ENCODE data around the gene GNG7.
"Not testable (repeated sequence)": the region's sequence is repeated elsewhere in the genome, so short reads cannot be mapped to it uniquely, and the experiment has no call there.

Gene GNG7

DNA sequence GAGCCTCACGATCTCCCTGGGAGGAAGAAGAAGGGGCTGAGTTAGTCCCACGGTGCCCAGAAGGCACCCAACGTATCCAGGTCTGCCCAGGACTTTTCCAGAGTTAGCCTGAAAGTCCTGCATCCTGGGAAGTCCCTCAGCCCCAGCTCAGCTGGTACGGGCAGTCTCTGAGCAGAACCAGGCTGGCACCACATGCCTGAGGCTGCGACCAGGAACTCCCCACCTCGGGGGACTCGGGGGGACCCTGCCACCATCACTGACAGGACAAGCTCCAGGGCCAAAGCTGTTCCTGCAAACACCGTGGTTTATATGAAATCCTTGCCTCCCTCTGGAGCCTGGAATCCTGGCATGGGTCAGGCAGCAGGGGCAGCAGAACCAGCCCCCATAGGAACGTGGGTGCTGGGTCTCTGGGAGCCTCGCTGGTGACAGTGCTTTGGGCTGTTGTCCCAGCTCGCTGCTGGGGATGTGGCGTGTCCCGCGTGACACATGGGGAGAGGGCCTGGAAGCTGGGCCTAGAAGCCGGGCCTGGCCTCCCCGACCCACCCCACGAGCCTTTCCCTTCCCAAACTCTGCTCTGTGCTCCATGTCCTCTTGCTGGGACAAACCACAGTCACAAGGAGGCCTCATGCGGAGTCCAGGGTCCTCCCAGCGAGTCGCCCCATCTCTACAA is 55.5 kb downstream of the GNG7 start:
- no CpG with 5 or more reads among the region's 20 CpGs for WGBS (ENCODE audit: extremely low coverage, insufficient coverage, insufficient read length)
- H3K36me3 ChIP-seq (ENCODE audit: control insufficient read depth in 1 of 2, insufficient read depth in 2 of 2, low read length in 2 of 2) = no peaks in the 10 kb centered on the region

GRCh38 chr19:2645826-2646225 is 56.7 kb downstream of the GNG7 start:
- Histone ChIP-seq H3K4me3 (ENCODE audit: low read depth, low read length) (no peak overlapping the region), H3K4me2 (ENCODE audit: low read length) (no peak overlapping the region), H3K36me3 (ENCODE audit: control insufficient read depth in 1 of 2, insufficient read depth in 2 of 2, low read length in 2 of 2) (no peaks in the 10 kb centered on the region), H4K12ac (ENCODE audit: low read depth, low read length) (no peak overlapping the region), H2BK120ac (ENCODE audit: insufficient read depth, low read length, poor library complexity) (no peak overlapping the region), H2AFZ (ENCODE audit: insufficient read depth, low read length, poor library complexity) (no peak overlapping the region), H4K8ac (ENCODE audit: low read depth, low read length) (no peak overlapping the region), H3K27ac (ENCODE audit: low read depth, low read length) (no peak overlapping the region), H2BK12ac (ENCODE audit: low read length) (no peak overlapping the region), H3K27me3 (ENCODE audit: insufficient read depth, low read length) (no peaks in the 10 kb centered on the region), H3K23ac (ENCODE audit: low read length) (no peak overlapping the region), H2BK5ac (ENCODE audit: low read depth, low read length, poor library complexity) (no peak overlapping the region), H3K4ac (ENCODE audit: low read depth, low read length) (no peak overlapping the region), H3K79me2 (ENCODE audit: control insufficient read depth, insufficient read depth, low read length, poor library complexity) (no peaks in the 10 kb centered on the region), H3K18ac (ENCODE audit: low read length) (no peak overlapping the region), H3K9ac (ENCODE audit: low read length) (no peak overlapping the region), H2AK5ac (ENCODE audit: low read length) (no peak overlapping the region), H3K79me1 (ENCODE audit: low read length) (no peaks in the 10 kb centered on the region), H3K9me3 (ENCODE audit: insufficient read depth, low read depth, low read length) (no peaks in the 10 kb centered on the region), H3K4me1 (ENCODE audit: control insufficient read depth in 1 of 2, insufficient read depth in 2 of 2, low read length in 2 of 2) (no peaks in the 10 kb centered on the region), H4K91ac (ENCODE audit: low read depth, low read length) (no peak overlapping the region), H3K14ac (ENCODE audit: low read length) (no peak overlapping the region)
- no peak for DNase-seq
- no CpG with 5 or more reads among the region's 16 CpGs for WGBS (ENCODE audit: extremely low coverage, insufficient coverage, insufficient read length)

More for the DNA sequence above, 55.5 kb downstream of the GNG7 start:
- H3K4me3 ChIP-seq (ENCODE audit: low read depth, low read length) = no peak overlapping the region
- H3K4me2 ChIP-seq (ENCODE audit: low read length) = no peak overlapping the region
- H2AK5ac ChIP-seq (ENCODE audit: low read length) = no peak overlapping the region
- no peak overlapping the region for H3K9ac ChIP-seq (ENCODE audit: low read length)
- H3K27me3 ChIP-seq (ENCODE audit: insufficient read depth, low read length) = no peaks in the 10 kb centered on the region
- H3K4ac ChIP-seq (ENCODE audit: low read depth, low read length) = no peak overlapping the region
- no peak overlapping the region for H4K91ac ChIP-seq (ENCODE audit: low read depth, low read length)
- no peaks in the 10 kb centered on the region for H3K4me1 ChIP-seq (ENCODE audit: control insufficient read depth in 1 of 2, insufficient read depth in 2 of 2, low read length in 2 of 2)
- H2AFZ ChIP-seq (ENCODE audit: insufficient read depth, low read length, poor library complexity) = no peak overlapping the region
- H2BK120ac ChIP-seq (ENCODE audit: insufficient read depth, low read length, poor library complexity) = no peak overlapping the region
- no peak overlapping the region for H3K14ac ChIP-seq (ENCODE audit: low read length)
- no peak overlapping the region for H4K12ac ChIP-seq (ENCODE audit: low read depth, low read length)
- H3K27ac ChIP-seq (ENCODE audit: low read depth, low read length) = no peak overlapping the region
- H2BK5ac ChIP-seq (ENCODE audit: low read depth, low read length, poor library complexity) = no peak overlapping the region
- no peak overlapping the region for H3K18ac ChIP-seq (ENCODE audit: low read length)
- H3K9me3 ChIP-seq (ENCODE audit: insufficient read depth, low read depth, low read length) = no peaks in the 10 kb centered on the region
- H3K79me2 ChIP-seq (ENCODE audit: control insufficient read depth, insufficient read depth, low read length, poor library complexity) = no peaks in the 10 kb centered on the region
- H2BK12ac ChIP-seq (ENCODE audit: low read length) = no peak overlapping the region
- no peaks in the 10 kb centered on the region for H3K79me1 ChIP-seq (ENCODE audit: low read length)
- DNase-seq = no peak
- H4K8ac ChIP-seq (ENCODE audit: low read depth, low read length) = no peak overlapping the region
- H3K23ac ChIP-seq (ENCODE audit: low read length) = no peak overlapping the region

GRCh38 chr19:2643123-2643737 is 59.3 kb downstream of the GNG7 start:
- H4K91ac ChIP-seq (ENCODE audit: low read depth, low read length); H3K79me1 ChIP-seq (ENCODE audit: low read length); H3K27me3 ChIP-seq (ENCODE audit: insufficient read depth, low read length); H3K36me3 ChIP-seq (ENCODE audit: control insufficient read depth in 1 of 2, insufficient read depth in 2 of 2, low read length in 2 of 2); H3K14ac ChIP-seq (ENCODE audit: low read length); H3K4me3 ChIP-seq (ENCODE audit: low read depth, low read length); H3K27ac ChIP-seq (ENCODE audit: low read depth, low read length); H3K79me2 ChIP-seq (ENCODE audit: control insufficient read depth, insufficient read depth, low read length, poor library complexity); H3K4me1 ChIP-seq (ENCODE audit: control insufficient read depth in 1 of 2, insufficient read depth in 2 of 2, low read length in 2 of 2); H4K8ac ChIP-seq (ENCODE audit: low read depth, low read length); H2BK5ac ChIP-seq (ENCODE audit: low read depth, low read length, poor library complexity); H2AFZ ChIP-seq (ENCODE audit: insufficient read depth, low read length, poor library complexity); H3K9me3 ChIP-seq (ENCODE audit: insufficient read depth, low read depth, low read length); H3K4me2 ChIP-seq (ENCODE audit: low read length); H2BK12ac ChIP-seq (ENCODE audit: low read length); H3K9ac ChIP-seq (ENCODE audit: low read length); H2AK5ac ChIP-seq (ENCODE audit: low read length); H3K18ac ChIP-seq (ENCODE audit: low read length); H2BK120ac ChIP-seq (ENCODE audit: insufficient read depth, low read length, poor library complexity); DNase-seq; H4K12ac ChIP-seq (ENCODE audit: low read depth, low read length); H3K23ac ChIP-seq (ENCODE audit: low read length); H3K4ac ChIP-seq (ENCODE audit: low read depth, low read length): not testable (repeated sequence)
- WGBS (ENCODE audit: extremely low coverage, insufficient coverage, insufficient read length) = no CpG with 5 or more reads among the region's 38 CpGs

GRCh38 chr19:2641332-2641698 is 61.2 kb downstream of the GNG7 start:
- Histone ChIP-seq H2AFZ (ENCODE audit: insufficient read depth, low read length, poor library complexity) (no peak overlapping the region), H3K4me3 (ENCODE audit: low read depth, low read length) (no peak overlapping the region), H4K8ac (ENCODE audit: low read depth, low read length) (no peak overlapping the region), H3K9ac (ENCODE audit: low read length) (no peak overlapping the region), H3K4ac (ENCODE audit: low read depth, low read length) (no peak overlapping the region), H2BK5ac (ENCODE audit: low read depth, low read length, poor library complexity) (no peak overlapping the region), H3K14ac (ENCODE audit: low read length) (no peak overlapping the region), H3K79me1 (ENCODE audit: low read length) (no peaks in the 10 kb centered on the region), H3K4me2 (ENCODE audit: low read length) (no peak overlapping the region), H3K27ac (ENCODE audit: low read depth, low read length) (no peak overlapping the region), H2AK5ac (ENCODE audit: low read length) (no peak overlapping the region), H4K12ac (ENCODE audit: low read depth, low read length) (no peak overlapping the region), H3K79me2 (ENCODE audit: control insufficient read depth, insufficient read depth, low read length, poor library complexity) (no peaks in the 10 kb centered on the region), H3K23ac (ENCODE audit: low read length) (no peak overlapping the region), H2BK12ac (ENCODE audit: low read length) (no peak overlapping the region), H3K9me3 (ENCODE audit: insufficient read depth, low read depth, low read length) (no peaks in the 10 kb centered on the region), H3K36me3 (ENCODE audit: control insufficient read depth in 1 of 2, insufficient read depth in 2 of 2, low read length in 2 of 2) (no peaks in the 10 kb centered on the region), H3K4me1 (ENCODE audit: control insufficient read depth in 1 of 2, insufficient read depth in 2 of 2, low read length in 2 of 2) (no peaks in the 10 kb centered on the region), H3K18ac (ENCODE audit: low read length) (no peak overlapping the region), H2BK120ac (ENCODE audit: insufficient read depth, low read length, poor library complexity) (no peak overlapping the region), H3K27me3 (ENCODE audit: insufficient read depth, low read length) (no peaks in the 10 kb centered on the region), H4K91ac (ENCODE audit: low read depth, low read length) (no peak overlapping the region)
- no peak for DNase-seq
- no CpG with 5 or more reads among the region's 7 CpGs for WGBS (ENCODE audit: extremely low coverage, insufficient coverage, insufficient read length)
